GM10266 (cell line): ENCODE results near the gene INPP5D.

Experiments used
- DNase-seq: peaks from one replicate; pipeline ENCODE4 v3.0.0; 2012; ENCODE audit errors: extremely low spot score
- CTCF ChIP-seq: IDR thresholded peaks from 2 replicates; pipeline ENCODE4 v1.5.1; 2012; ENCODE audit warnings: mild to moderate bottlenecking, low read depth; ENCODE audit not compliant: control insufficient read depth, insufficient read depth; ENCODE audit errors: missing control alignments

Gene INPP5D

DNA sequence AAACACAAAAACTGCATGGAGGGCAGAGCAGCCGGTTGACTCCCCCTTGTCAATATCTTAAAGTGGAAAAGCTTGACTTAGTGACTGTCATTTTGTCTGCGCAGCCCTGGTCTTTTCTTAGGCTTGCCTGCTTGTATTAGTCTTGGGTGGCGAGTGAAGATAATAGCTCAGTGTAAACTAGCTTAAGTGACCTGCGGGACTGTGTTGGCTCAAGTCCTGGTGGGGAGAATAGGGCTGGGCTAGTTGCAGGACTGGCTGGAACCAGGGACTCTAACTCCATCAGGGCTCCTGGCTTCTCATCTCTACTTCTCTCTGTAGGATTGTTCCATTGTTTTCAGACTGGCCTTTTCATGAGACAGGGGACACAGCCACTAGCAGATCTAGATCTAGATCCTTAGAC lies 183.2 kb downstream of the INPP5D start:
- no peak for TF ChIP-seq CTCF
- DNase-seq = no peak

DNA sequence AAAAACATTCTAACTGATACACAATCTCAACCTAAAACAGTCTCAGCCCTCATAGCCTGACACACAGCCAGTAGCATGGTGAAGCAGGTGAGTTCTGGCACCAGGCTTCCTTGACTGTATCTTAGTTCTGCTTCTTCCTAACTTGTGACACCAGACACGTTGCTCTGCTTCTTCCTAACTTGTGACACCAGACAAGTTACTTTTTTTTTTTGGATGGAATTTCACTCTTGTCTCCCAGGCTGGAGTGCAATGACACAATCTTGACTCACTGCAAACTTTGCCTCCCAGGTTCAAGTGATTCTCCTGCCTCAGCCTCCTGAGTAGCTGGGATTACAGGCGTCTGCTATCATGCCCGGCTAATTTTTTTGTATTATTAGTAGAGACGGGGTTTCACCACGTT lies 184.7 kb downstream of the INPP5D start:
- no peak for DNase-seq
- TF ChIP-seq CTCF = no peak

DNA sequence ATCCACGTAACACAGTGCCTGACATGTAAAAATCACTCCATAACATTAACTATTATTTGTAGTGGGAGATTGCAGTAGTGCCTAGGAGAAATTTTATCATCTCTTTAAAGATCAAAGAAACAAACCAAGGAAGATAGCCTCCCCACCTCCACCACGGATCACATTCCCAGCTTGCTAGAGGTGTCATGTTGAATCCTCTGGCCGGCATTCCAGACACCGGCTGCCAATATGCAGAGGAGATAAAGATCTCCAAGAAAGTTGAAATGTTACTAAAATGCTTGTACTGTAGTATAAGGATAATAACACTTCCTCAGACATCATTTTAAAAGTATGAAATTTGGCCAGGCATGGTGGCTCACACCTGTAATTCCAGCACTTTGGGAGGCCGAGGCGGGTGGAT lies 185.3 kb downstream of the INPP5D start:
- TF ChIP-seq CTCF = no peak
- no peak for DNase-seq

GRCh38 chr2:233247116-233247515 lies 187.0 kb downstream of the INPP5D start:
- no peak for TF ChIP-seq CTCF
- DNase-seq = no peak

DNA sequence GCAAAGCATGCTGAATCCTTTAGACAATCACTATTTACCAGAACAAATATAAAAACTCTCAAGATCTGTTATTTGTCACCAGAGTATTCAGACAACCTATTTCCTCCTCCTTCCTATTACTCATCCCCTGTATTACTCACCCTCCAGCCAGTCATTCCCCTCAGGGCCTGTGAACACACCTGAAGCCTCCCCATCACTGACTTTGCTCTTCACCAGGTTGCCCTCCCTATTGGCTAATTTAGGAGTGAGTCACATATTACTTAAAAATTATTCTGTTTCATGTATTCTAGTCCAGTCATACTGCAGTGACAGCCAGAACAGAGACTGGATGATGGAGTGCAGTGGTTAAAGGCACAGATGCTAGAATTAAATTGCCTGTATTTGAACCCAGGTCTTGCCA lies 187.6 kb downstream of the INPP5D start:
- TF ChIP-seq CTCF = no peak
- DNase-seq = no peak

DNA sequence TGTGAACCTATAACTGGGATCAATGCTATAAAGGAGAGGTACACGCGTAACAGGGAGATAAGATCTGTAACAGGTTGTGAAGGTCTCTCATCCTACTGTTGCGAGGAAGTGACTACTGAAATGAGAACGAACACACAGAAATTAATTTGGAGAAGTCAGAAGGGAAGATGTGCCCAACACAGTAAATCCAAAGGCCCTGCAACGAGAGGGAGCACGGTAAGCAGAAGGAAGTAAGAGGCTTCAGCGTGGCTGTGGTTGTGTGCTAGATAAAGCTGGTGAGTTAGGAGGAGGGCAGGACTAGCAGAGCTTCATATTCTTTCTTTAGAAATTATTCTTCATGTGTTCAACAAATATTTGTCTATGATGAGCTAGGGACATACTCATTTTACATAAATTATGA lies 188.9 kb downstream of the INPP5D start:
- no peak for DNase-seq
- TF ChIP-seq CTCF = no peak

DNA sequence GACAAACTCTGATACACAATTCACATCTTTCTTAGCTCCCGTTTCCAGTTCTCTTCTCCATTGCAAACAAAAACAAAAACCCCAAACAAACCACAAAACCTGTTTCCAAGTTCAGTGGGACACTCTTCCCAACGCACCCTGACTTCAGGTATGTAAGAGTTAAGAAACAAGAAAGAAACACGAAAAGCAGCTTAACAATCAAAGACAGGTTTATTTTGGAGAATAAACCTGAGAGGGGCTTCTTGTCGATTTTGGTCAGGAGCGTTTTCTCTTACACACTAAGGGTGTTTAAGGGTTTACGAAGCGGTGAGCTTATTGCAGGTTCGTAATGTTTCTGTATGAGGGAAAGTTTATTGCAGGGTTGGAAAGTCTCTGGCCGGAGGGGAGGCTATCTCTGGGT lies 190.4 kb downstream of the INPP5D start:
- no peak for TF ChIP-seq CTCF
- DNase-seq = no peak
